Right atrium auricular region (tissue), 2 donors: Measurements from ENCODE around the gene STAC3. TPM values are rescaled to one million over a fixed set of nuclear protein-coding genes. Genes with fewer than 3 reads are reported as not detected.

ENCODE experiments used
- DNase-seq: peaks from one replicate; pipeline ENCODE4 v3.0.0-alpha.2; 2019; ENCODE audit warnings: low spot score
- H3K27ac ChIP-seq, 2 donors: fragments of 200-600 bp; sonication (generic); 1 replicate in 1 of 2; 2 replicates in 1 of 2; pipeline ENCODE4 v1.5.1; 2016 to 2019
- H3K27me3 ChIP-seq, 2 donors: fragments of 200-600 bp; sonication (generic); one replicate each; pipeline versions ENCODE4 v1.5.1 to v1.6.0; 2017 to 2019
- H3K36me3 ChIP-seq: fragments of 200-600 bp; sonication (generic); one replicate; pipeline ENCODE4 v1.5.1; 2016
- H3K4me1 ChIP-seq, 2 donors: fragments of 200-600 bp; sonication (generic); one replicate each; pipeline versions ENCODE4 v1.5.1 to v1.6.0; 2017 to 2019
- H3K4me3 ChIP-seq, 2 donors: fragments of 200-600 bp; sonication (generic); 1 replicate in 1 of 2; 2 replicates in 1 of 2; pipeline ENCODE4 v1.5.1; 2017 to 2019; ENCODE audit warnings: mild to moderate bottlenecking in 1 of 2, moderate library complexity in 1 of 2
- H3K9me3 ChIP-seq, 2 donors: fragments of 200-600 bp; sonication (generic); one replicate each; pipeline ENCODE4 v1.5.1; 2019
- CTCF ChIP-seq, 2 donors: fragments of 200-600 bp; sonication (generic); IDR thresholded peaks; one replicate each; pipeline ENCODE4 v1.5.1; 2019; ENCODE audit warnings: antibody characterized with exemption in 2 of 2
- total RNA-seq, 2 donors: library from RNA; depleted of rRNA; stranded (reverse); fragments of >200 nt; gene quantifications; one replicate each; pipeline ENCODE4 v1.1.0, GENCODE V29; 2016

STAC3 gene
- total RNA-seq, 2 donors from 2014 or later: 0.48 to 0.59 TPM

- peak overlapping the region in 1 of 2 donors; percentile 71 for H3K27ac ChIP-seq
- H3K4me3 ChIP-seq: peak overlapping the region; percentile 32 to 42
- no peak for DNase-seq
- peaks cover 20% of the 10 kb centered on the region for H3K36me3 ChIP-seq
- H3K4me1 ChIP-seq: peaks cover 0 to 60% of the 10 kb centered on the region in 2 donors
- no peaks in the 10 kb centered on the region for H3K9me3 ChIP-seq
- peaks cover 9 to 25% of the 10 kb centered on the region in 2 donors for H3K27me3 ChIP-seq
- TF ChIP-seq CTCF (IDR thresholded peaks at IDR 0.05): no peak
These were observed 13.9 kb downstream of the STAC3 start for GRCh38 chr12:57236925-57237595.

- peaks cover 0 to 56% of the 10 kb centered on the region in 2 donors for H3K4me1 ChIP-seq
- no peak for DNase-seq
- peak overlapping the region; percentile 41 to 71 for H3K27ac ChIP-seq
- peaks cover 8 to 18% of the 10 kb centered on the region in 2 donors for H3K27me3 ChIP-seq
- no peak for TF ChIP-seq CTCF (IDR thresholded peaks at IDR 0.05)
- peak overlapping the region; percentile 32 to 42 for H3K4me3 ChIP-seq
- H3K36me3 ChIP-seq: peaks cover 27% of the 10 kb centered on the region
- no peaks in the 10 kb centered on the region for H3K9me3 ChIP-seq
These were observed 14.6 kb downstream of the STAC3 start for GRCh38 chr12:57236201-57236924.

- Histone ChIP-seq H3K27ac (peak overlapping the region; percentile 41 to 71), H3K36me3 (peaks cover 29% of the 10 kb centered on the region), H3K4me3 (peak overlapping the region; percentile 32 to 42), H3K4me1 (peaks cover 0 to 55% of the 10 kb centered on the region in 2 donors), H3K9me3 (no peaks in the 10 kb centered on the region), H3K27me3 (peaks cover 2 to 12% of the 10 kb centered on the region in 2 donors)
- DNase-seq: no peak
- TF ChIP-seq CTCF (IDR thresholded peaks at IDR 0.05): no peak
These were observed 15.3 kb downstream of the STAC3 start for GRCh38 chr12:57235728-57236131.

- no peaks in the 10 kb centered on the region for H3K9me3 ChIP-seq
- H3K27me3 ChIP-seq: peaks cover 0 to 12% of the 10 kb centered on the region in 2 donors
- H3K4me3 ChIP-seq: peak overlapping the region; percentile 32 to 42
- no peak for TF ChIP-seq CTCF (IDR thresholded peaks at IDR 0.05)
- peaks cover 29% of the 10 kb centered on the region for H3K36me3 ChIP-seq
- H3K4me1 ChIP-seq: peaks cover 0 to 55% of the 10 kb centered on the region in 2 donors
- H3K27ac ChIP-seq: peak overlapping the region; percentile 41 to 71
- no peak for DNase-seq
These were observed 15.8 kb downstream of the STAC3 start for GRCh38 chr12:57235017-57235727.

GRCh38 chr12:57234571-57235016 is 16.4 kb downstream of the STAC3 start:
- peak overlapping the region; percentile 41 to 71 for H3K27ac ChIP-seq
- H3K36me3 ChIP-seq: peaks cover 29% of the 10 kb centered on the region
- no peak for DNase-seq
- no peak for TF ChIP-seq CTCF (IDR thresholded peaks at IDR 0.05)
- peaks cover 0 to 55% of the 10 kb centered on the region in 2 donors for H3K4me1 ChIP-seq
- no peak overlapping the region for H3K4me3 ChIP-seq
- peaks cover 0 to 12% of the 10 kb centered on the region in 2 donors for H3K27me3 ChIP-seq
- H3K9me3 ChIP-seq: no peaks in the 10 kb centered on the region
